ENCODE results near the gene RASA3. TPM values are rescaled to one million over a fixed set of nuclear protein-coding genes. Genes with fewer than 3 reads are reported as not detected.

RASA3 gene
- total and polyA plus RNA-seq, 2 of the 8 experiments (the other 6 are each of a cell fraction or from before 2014, with no cell fraction given) = 7.5 to 21.9 TPM

DNA sequence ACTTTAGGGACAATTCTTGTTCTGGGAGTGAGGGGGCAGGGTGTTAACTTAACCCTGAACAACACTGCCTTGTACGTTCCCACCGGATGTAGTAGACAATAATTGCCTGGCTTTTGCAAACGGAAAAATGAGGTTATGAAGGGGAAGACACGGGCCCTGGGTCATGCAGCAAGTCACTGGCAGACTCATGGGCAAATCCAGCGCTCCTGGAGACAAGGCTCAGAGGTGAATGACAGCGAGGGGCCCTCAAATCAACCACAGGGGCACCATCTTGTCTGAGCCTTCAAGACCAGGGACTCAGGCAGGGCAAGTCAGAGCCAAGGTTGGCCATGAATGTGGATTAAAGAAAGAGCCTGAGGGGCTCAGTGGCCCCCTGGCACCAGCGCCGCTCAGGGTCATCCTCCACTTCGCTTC is 2.8 kb downstream of the RASA3 start (continued):
- no peak for TF ChIP-seq TCF12 (IDR thresholded peaks at IDR 0.05; ENCODE audit: low read depth, low read length)
- TF ChIP-seq KDM1A (IDR thresholded peaks at IDR 0.05; ENCODE audit: borderline replicate concordance, low read length) = no peak
- TF ChIP-seq CREB1 (IDR thresholded peaks at IDR 0.05) = no peak
- TF ChIP-seq HDAC2 (IDR thresholded peaks at IDR 0.05; ENCODE audit: borderline replicate concordance in 1 of 2, low read depth in 2 of 2, low read length in 2 of 2) = no peak
- TF ChIP-seq KDM5A (IDR thresholded peaks at IDR 0.05; ENCODE audit: low read length) = no peak
